A549 (cell line): Measurements from ENCODE around the gene PEPD. TPM values are rescaled to one million over a fixed set of nuclear protein-coding genes. Genes with fewer than 3 reads are reported as not detected.

Experiments used
- ATAC-seq, 2 experiments: fragments of 200-7000 bp in 1 of 2; fragments of >200 bp in 1 of 2; cut with Nextera tagmentation in 1 of 2; cut with Tn5 transposase in 1 of 2; 3 replicates each; pipeline versions ENCODE4 v1.8.0 to v1.9.1; 2018 to 2020; ENCODE audit warnings: mild to moderate bottlenecking in 1 of 2, moderate library complexity in 1 of 2
- CTCF ChIA-PET: fragments of 300-600 bp; sonication (Branson Sonifier 250); formaldehyde crosslinking; extraction: SDS; loops from one replicate; lab custom pipeline; 2021; ENCODE audit warnings: antibody characterized with exemption, inconsistent platforms; lab: Yijun Ruan, JAX
- POLR2A ChIA-PET: fragments of 350-600 bp; formaldehyde crosslinking; extraction: SDS; loops from one replicate; lab custom pipeline; 2021; ENCODE audit warnings: antibody characterized with exemption, inconsistent platforms; lab: Yijun Ruan, JAX
- DNase-seq, 2 experiments: peaks; one replicate each; pipeline versions ENCODE4 v3.0.0 to v3.0.0-alpha.2; 2011 to 2016; ENCODE audit warnings: low read depth in 1 of 2, low spot score in 1 of 2
- FAIRE-seq: peaks from 2 replicates; lab custom pipeline; 2011; peaks lifted over from hg19 to GRCh38; lab: Jason Lieb, UNC
- H3K27ac ChIP-seq, 2 experiments: fragments of >200 bp; sonication (Bioruptor Twin); formaldehyde crosslinking; 3 replicates each; pipeline ENCODE4 v1.5.1; 2016 to 2017
- H3K4me1 ChIP-seq: fragments of >200 bp; sonication (Bioruptor Twin); formaldehyde crosslinking; 3 replicates; pipeline ENCODE4 v1.6.1; 2016
- H3K4me2 ChIP-seq: fragments of >200 bp; sonication (Bioruptor Twin); formaldehyde crosslinking; 3 replicates; pipeline ENCODE4 v1.6.1; 2016
- H3K4me3 ChIP-seq: fragments of >200 bp; sonication (Bioruptor Twin); formaldehyde crosslinking; 3 replicates; pipeline ENCODE4 v1.5.1; 2016
- H3K9me3 ChIP-seq: fragments of >200 bp; sonication (Bioruptor Twin); formaldehyde crosslinking; 3 replicates; pipeline ENCODE4 v1.6.1; 2016
- ATOH8 ChIP-seq: fragments of 250-450 bp; sonication (Bioruptor Pico); IDR thresholded peaks from 2 replicates; pipeline ENCODE4 v1.5.0; 2020; ENCODE audit warnings: low read depth, mild to moderate bottlenecking, moderate library complexity
- BCL3 ChIP-seq: fragments of >200 bp; sonication (Bioruptor Twin); formaldehyde crosslinking; IDR thresholded peaks from 3 replicates; pipeline ENCODE4 v1.6.1; 2016
- CBX2 ChIP-seq: fragments of 200-600 bp; sonication (generic); IDR thresholded peaks from 2 replicates; pipeline ENCODE4 v1.6.1; 2016; ENCODE audit warnings: low read depth, mild to moderate bottlenecking, borderline replicate concordance
- CHD4 ChIP-seq: fragments of 200-600 bp; sonication (generic); IDR thresholded peaks from 2 replicates; pipeline ENCODE4 v1.6.1; 2016; ENCODE audit warnings: antibody characterized with exemption, mild to moderate bottlenecking, borderline replicate concordance
- EHF ChIP-seq: fragments of 250-450 bp; sonication (Bioruptor Pico); IDR thresholded peaks from 2 replicates; pipeline ENCODE4 v1.5.0; 2020; ENCODE audit warnings: mild to moderate bottlenecking
- ELK1 ChIP-seq: fragments of 150-350 bp; IDR thresholded peaks from 2 replicates; pipeline ENCODE4 v1.6.1; 2014; ENCODE audit warnings: low read depth, mild to moderate bottlenecking, low read length
- EP300 ChIP-seq, 2 experiments: fragments of >200 bp; sonication (Bioruptor Twin); formaldehyde crosslinking; IDR thresholded peaks; 2 replicates in 1 of 2; 3 replicates in 1 of 2; pipeline ENCODE4 v1.6.1; 2016 to 2017
- FOSB ChIP-seq: fragments of 250-450 bp; sonication (Bioruptor Pico); IDR thresholded peaks from 2 replicates; pipeline ENCODE4 v1.5.0; 2020; ENCODE audit warnings: mild to moderate bottlenecking, moderate library complexity
- FOSL2 ChIP-seq, 2 experiments: fragments of 450-650 bp in 1 of 2; fragments of >200 bp in 1 of 2; sonication (Bioruptor Twin) in 1 of 2; formaldehyde crosslinking; IDR thresholded peaks; 2 replicates each; pipeline versions ENCODE4 v1.5.0 to v1.6.1; 2016 to 2020; ENCODE audit warnings: mild to moderate bottlenecking in 1 of 2, moderate library complexity in 1 of 2
- GATA3 ChIP-seq: IDR thresholded peaks from 2 replicates; pipeline ENCODE4 v1.6.1; 2012; ENCODE audit warnings: borderline replicate concordance
- HDAC2 ChIP-seq: fragments of 200-600 bp; sonication (generic); IDR thresholded peaks from 2 replicates; pipeline ENCODE4 v1.6.1; 2016
- HEYL ChIP-seq: fragments of 250-450 bp; sonication (Bioruptor Pico); IDR thresholded peaks from 2 replicates; pipeline ENCODE4 v1.8.0; 2021; ENCODE audit warnings: mild to moderate bottlenecking, moderate library complexity
- HOXA7 ChIP-seq: fragments of 250-450 bp; sonication (Bioruptor Pico); IDR thresholded peaks from 2 replicates; pipeline ENCODE4 v1.5.0; 2020; ENCODE audit warnings: mild to moderate bottlenecking, moderate library complexity
- HOXB13 ChIP-seq: fragments of 250-450 bp; sonication (Bioruptor Pico); IDR thresholded peaks from 2 replicates; pipeline ENCODE4 v1.5.0; 2020; ENCODE audit warnings: low read depth, mild to moderate bottlenecking, moderate library complexity
- JUNB ChIP-seq: fragments of >200 bp; sonication (Bioruptor Twin); formaldehyde crosslinking; IDR thresholded peaks from 2 replicates; pipeline ENCODE4 v1.6.1; 2016
- MAX ChIP-seq: IDR thresholded peaks from 2 replicates; pipeline ENCODE4 v1.6.1; 2012
- MYC ChIP-seq: IDR thresholded peaks from 2 replicates; pipeline ENCODE4 v1.6.1; 2012; ENCODE audit warnings: mild to moderate bottlenecking, inconsistent platforms, low read length, improper control_type of control experiment, borderline replicate concordance
- NR3C1 ChIP-seq: fragments of >200 bp; sonication (Bioruptor Twin); formaldehyde crosslinking; IDR thresholded peaks from 3 replicates; pipeline ENCODE4 v1.6.1; 2017
- PBX3 ChIP-seq: IDR thresholded peaks from 2 replicates; pipeline ENCODE4 v1.6.1; 2012
- RFX5 ChIP-seq: fragments of 450-650 bp; IDR thresholded peaks from 2 replicates; pipeline ENCODE4 v1.7.1; 2014; ENCODE audit warnings: antibody characterized with exemption, mild to moderate bottlenecking, moderate library complexity
- ZFP36 ChIP-seq: fragments of 450-650 bp; IDR thresholded peaks from 2 replicates; pipeline ENCODE4 v1.6.1; 2014; ENCODE audit warnings: borderline replicate concordance; ENCODE audit not compliant: partially characterized antibody
- ZNF302 ChIP-seq: fragments of 250-450 bp; sonication (Bioruptor Pico); IDR thresholded peaks from 2 replicates; pipeline ENCODE4 v1.9.0; 2021; ENCODE audit warnings: inconsistent platforms, mild to moderate bottlenecking, moderate library complexity
- ZSCAN20 ChIP-seq: fragments of 250-450 bp; sonication (Bioruptor Pico); IDR thresholded peaks from 2 replicates; pipeline ENCODE4 v1.8.0; 2022; ENCODE audit warnings: mild to moderate bottlenecking, moderate library complexity
- WGBS: methylation state at CpG from one replicate; pipeline ENCODE4 v1.1.6; 2017; ENCODE audit errors: missing lambda C conversion rate; 5-methylcytosine and 5-hydroxymethylcytosine counted together
- polyA plus RNA-seq, 4 experiments: library from polyadenylated mRNA; depleted of rRNA in 3 of 4; stranded (reverse); fragments of >200 nt; fragmentation: RNase III in 1 of 4; extraction: RNeasy Plus Mini Kit Qiagen cat#74134 plus additional on column Dnase treatment in 1 of 4; gene quantifications; 2 replicates in 3 of 4; 3 replicates in 1 of 4; pipeline ENCODE4 v1.2.3, GENCODE V29; 2011 to 2017

PEPD gene
- polyA plus RNA-seq, 2 of the 4 experiments (the other 2 are of a cell fraction), result 85.5 to 100 TPM

GRCh38 chr19:33358408-33358807 is 163.2 kb downstream of the PEPD start:
- Histone ChIP-seq H3K4me1 (no peaks in the 10 kb centered on the region), H3K4me2 (no peak overlapping the region), H3K4me3 (no peak overlapping the region), H3K9me3 (peaks cover 19% of the 10 kb centered on the region), H3K27ac (no peak overlapping the region)
- TF ChIP-seq HDAC2 (no peak), MAX (no peak), CBX2 (no peak), BCL3 (no peak), HOXA7 (no peak), GATA3 (no peak), RFX5 (no peak), EP300 (IDR thresholded peaks at IDR 0.05) (no peak), HEYL (no peak), MYC (no peak), HOXB13 (no peak), ATOH8 (CRISPR knock-in tag) (no peak), PBX3 (no peak), FOSB (CRISPR knock-in tag) (no peak), JUNB (no peak), NR3C1 (no peak), EHF (CRISPR knock-in tag) (no peak)
- no peak for DNase-seq
- FAIRE-seq, result no peak
- ATAC-seq, result no peak
- POLR2A ChIA-PET, result interaction anchor here (3.2 kb wide), 1 partner anchor 15 kb away, joined by 19 read pairs; the partner anchor contains the start of gene CEBPG
- CTCF ChIA-PET, result interaction anchor here (0.6 to 2.9 kb wide), 12 partner anchors 8 to 382 kb away, joined by 3 to 17 read pairs (median 4); partner anchors contain the start of genes CEBPA and CEBPG
- WGBS, result 39% methylated on average over 6 of the region's 6 CpGs

GRCh38 chr19:33357556-33357955 is 164.0 kb downstream of the PEPD start:
- H3K4me1 ChIP-seq, result no peaks in the 10 kb centered on the region
- ATAC-seq (no peak), FAIRE-seq (peak; percentile 36), DNase-seq (no peak)
- no peak overlapping the region for H3K27ac ChIP-seq
- ChIA-PET POLR2A (interaction anchor here (0.6 to 3.2 kb wide), 2 partner anchors 16 to 32 kb away, joined by 3 to 19 read pairs; partner anchors contain the start of gene CEBPG), CTCF (interaction anchor here (0.7 to 2.5 kb wide), 10 partner anchors 10 to 421 kb away, joined by 3 to 9 read pairs (median 4); partner anchors contain the start of genes CEBPA and CEBPG)
- H3K4me3 ChIP-seq, result no peak overlapping the region
- no peak for TF ChIP-seq ZNF302 (CRISPR knock-in tag)
- TF ChIP-seq FOSL2 (IDR thresholded peaks at IDR 0.05), result no peak
- no peak for TF ChIP-seq FOSL2 (CRISPR knock-in tag; IDR thresholded peaks at IDR 0.05)
- no peak for TF ChIP-seq HDAC2
- TF ChIP-seq ZFP36, result no peak
- TF ChIP-seq ZSCAN20 (CRISPR knock-in tag), result no peak
- no peak for TF ChIP-seq CHD4
- no peak for TF ChIP-seq ELK1
- TF ChIP-seq MYC, result no peak
- WGBS, result 0% methylated on average over 1 of the region's 1 CpG
- H3K9me3 ChIP-seq, result peaks cover 19% of the 10 kb centered on the region
- no peak overlapping the region for H3K4me2 ChIP-seq
